Upper lobe of left lung (tissue), 4 donors: Measurements from ENCODE around the gene FBLN1.
"Not testable (repeated sequence)": the region's sequence is repeated elsewhere in the genome, so short reads cannot be mapped to it uniquely, and the experiment has no call there.

Experiments used
- EP300 ChIP-seq, 4 donors: sonication (generic); formaldehyde crosslinking; IDR thresholded peaks; one replicate each; pipeline ENCODE4 v1.5.1; 2017; ENCODE audit warnings: antibody characterized with exemption in 4 of 4, control low read depth in 2 of 4
- POLR2A ChIP-seq, 4 donors: fragments of 450-650 bp; IDR thresholded peaks; one replicate each; pipeline ENCODE4 v1.5.1; 2016 to 2017; ENCODE audit warnings: antibody characterized with exemption in 4 of 4, mild to moderate bottlenecking in 2 of 4
- POLR2AphosphoS5 ChIP-seq, 2 donors: sonication (generic); formaldehyde crosslinking; IDR thresholded peaks; one replicate each; pipeline ENCODE4 v1.5.1; 2017; ENCODE audit warnings: antibody characterized with exemption in 2 of 2
- TF ChIP-seq, protein P1 (sequence below), 6 experiments: fragments of 450-650 bp in 4 of 6; fragments of 200-600 bp in 2 of 6; sonication (generic) in 2 of 6; IDR thresholded peaks; one replicate each; pipeline ENCODE4 v1.5.1; 2016 to 2019; ENCODE audit warnings: antibody characterized with exemption in 6 of 6

DNA sequence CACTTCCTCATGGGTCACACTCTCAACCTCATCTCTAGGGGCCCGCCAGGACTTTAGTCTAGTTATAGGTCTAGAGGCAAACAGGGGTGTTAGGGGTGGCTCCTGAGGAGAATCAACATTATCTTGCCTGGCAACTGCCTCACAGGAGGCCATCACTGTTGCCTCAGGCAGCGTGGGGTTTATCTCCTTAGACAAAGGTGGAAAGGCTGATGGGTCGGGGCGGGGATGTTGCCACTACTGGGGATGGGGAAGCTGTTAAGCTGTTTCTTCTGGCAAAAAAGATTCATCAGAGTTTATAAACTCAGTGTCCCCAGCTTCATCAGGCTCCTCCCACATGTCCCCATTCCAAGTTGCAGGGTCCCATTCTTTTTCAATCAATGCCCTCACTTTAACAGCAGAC lies 58.1 kb downstream of the FBLN1 start:
- TF ChIP-seq, protein P1, sequence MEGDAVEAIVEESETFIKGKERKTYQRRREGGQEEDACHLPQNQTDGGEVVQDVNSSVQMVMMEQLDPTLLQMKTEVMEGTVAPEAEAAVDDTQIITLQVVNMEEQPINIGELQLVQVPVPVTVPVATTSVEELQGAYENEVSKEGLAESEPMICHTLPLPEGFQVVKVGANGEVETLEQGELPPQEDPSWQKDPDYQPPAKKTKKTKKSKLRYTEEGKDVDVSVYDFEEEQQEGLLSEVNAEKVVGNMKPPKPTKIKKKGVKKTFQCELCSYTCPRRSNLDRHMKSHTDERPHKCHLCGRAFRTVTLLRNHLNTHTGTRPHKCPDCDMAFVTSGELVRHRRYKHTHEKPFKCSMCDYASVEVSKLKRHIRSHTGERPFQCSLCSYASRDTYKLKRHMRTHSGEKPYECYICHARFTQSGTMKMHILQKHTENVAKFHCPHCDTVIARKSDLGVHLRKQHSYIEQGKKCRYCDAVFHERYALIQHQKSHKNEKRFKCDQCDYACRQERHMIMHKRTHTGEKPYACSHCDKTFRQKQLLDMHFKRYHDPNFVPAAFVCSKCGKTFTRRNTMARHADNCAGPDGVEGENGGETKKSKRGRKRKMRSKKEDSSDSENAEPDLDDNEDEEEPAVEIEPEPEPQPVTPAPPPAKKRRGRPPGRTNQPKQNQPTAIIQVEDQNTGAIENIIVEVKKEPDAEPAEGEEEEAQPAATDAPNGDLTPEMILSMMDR (IDR thresholded peaks at IDR 0.05) = not testable (repeated sequence)
- not testable (repeated sequence) for TF ChIP-seq POLR2A, EP300, POLR2AphosphoS5 (IDR thresholded peaks at IDR 0.05)
